ENCODE measurements around the gene AP2A1. TPM values are rescaled to one million over a fixed set of nuclear protein-coding genes. Genes with fewer than 3 reads are reported as not detected.

The AP2A1 gene
- total and polyA plus RNA-seq, 2 experiments from 2014 or later, result 64.9 to 124 TPM

- H3K9ac ChIP-seq, result peak overlapping the region; percentile 64
- TF ChIP-seq EZH2 (IDR thresholded peaks at IDR 0.05; ENCODE audit: insufficient read depth, poor library complexity, severe bottlenecking), result no peak
- no peak for TF ChIP-seq EZH2phosphoT487 (IDR thresholded peaks at IDR 0.05; ENCODE audit: insufficient read depth, low read depth)
- peak overlapping the region; percentile 53 for H3K27ac ChIP-seq
- H3K4me3 ChIP-seq, result peak overlapping the region; percentile 39
- no peaks in the 10 kb centered on the region for H3K27me3 ChIP-seq (replicated peaks; ENCODE audit: insufficient read depth)
- in situ Hi-C loops (cut with MboI), result no loop called here
- 9 to 10% methylated on average over 23 of the region's 23 CpGs for WGBS, 2 experiments (ENCODE audit: low coverage in 1 of 2, low lambda C conversion rate in 2 of 2, missing lambda C conversion rate in 2 of 2)
- no peaks in the 10 kb centered on the region for H3K36me3 ChIP-seq (ENCODE audit: low read depth)
- H2AFZ ChIP-seq, result peak overlapping the region; percentile 69
- H4K20me1 ChIP-seq (ENCODE audit: insufficient read depth), result no peaks in the 10 kb centered on the region
- no peaks in the 10 kb centered on the region for H3K79me2 ChIP-seq (ENCODE audit: insufficient read depth)
- peak overlapping the region; percentile 74 for H3K4me2 ChIP-seq (ENCODE audit: unreplicated experiment)
- no peaks in the 10 kb centered on the region for H3K9me2 ChIP-seq (ENCODE audit: insufficient read depth)
- peak; percentile 91 for DNase-seq
- peaks cover 22% of the 10 kb centered on the region for H3K4me1 ChIP-seq (ENCODE audit: insufficient read depth)
- no peaks in the 10 kb centered on the region for H3K9me3 ChIP-seq (ENCODE audit: low read depth)
- H3F3A ChIP-seq (ENCODE audit: insufficient read depth), result peaks cover 13% of the 10 kb centered on the region; the same call in 1 of the 2 replicates
Measured at GRCh38 chr19:49727217-49728030, 39.4 kb upstream of the AP2A1 start.

DNA sequence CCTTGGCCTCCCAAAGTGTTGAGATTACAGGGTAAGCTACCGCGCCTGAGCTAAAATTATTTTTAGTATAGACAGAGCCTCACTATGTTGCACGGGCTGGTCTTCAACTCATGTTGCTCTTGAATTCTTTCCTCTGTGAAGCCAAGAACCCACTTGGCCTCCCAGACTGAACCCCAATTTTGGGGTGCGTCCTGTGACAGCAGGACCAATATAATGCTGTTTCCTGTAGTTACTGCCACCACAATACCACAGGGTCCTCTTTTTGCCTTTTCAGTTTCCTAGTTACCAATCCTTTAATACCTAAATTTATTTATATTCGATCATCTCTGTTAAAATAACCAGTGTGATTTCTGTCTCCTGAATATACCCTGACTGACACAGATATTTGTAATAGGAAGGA is 36.6 kb upstream of the AP2A1 start:
- Histone ChIP-seq H3K9me2 (ENCODE audit: insufficient read depth) (no peaks in the 10 kb centered on the region), H3K4me1 (ENCODE audit: insufficient read depth) (peaks cover 13% of the 10 kb centered on the region), H3K27ac (no peak overlapping the region), H2AFZ (no peak overlapping the region), H3K9ac (no peak overlapping the region), H3K36me3 (ENCODE audit: low read depth) (no peaks in the 10 kb centered on the region), H3F3A (ENCODE audit: insufficient read depth) (peaks cover 13% of the 10 kb centered on the region; the same call in 1 of the 2 replicates), H3K9me3 (ENCODE audit: low read depth) (no peaks in the 10 kb centered on the region), H4K20me1 (ENCODE audit: insufficient read depth) (no peaks in the 10 kb centered on the region), H3K4me3 (no peak overlapping the region), H3K27me3 (replicated peaks; ENCODE audit: insufficient read depth) (no peaks in the 10 kb centered on the region), H3K79me2 (ENCODE audit: insufficient read depth) (no peaks in the 10 kb centered on the region), H3K4me2 (ENCODE audit: unreplicated experiment) (no peak overlapping the region)
- DNase-seq, result no peak
- TF ChIP-seq EZH2 (IDR thresholded peaks at IDR 0.05; ENCODE audit: insufficient read depth, poor library complexity, severe bottlenecking) (no peak), EZH2phosphoT487 (IDR thresholded peaks at IDR 0.05; ENCODE audit: insufficient read depth, low read depth) (no peak)
- in situ Hi-C loops (cut with MboI), result no loop called here
- 83 to 88% methylated on average over 5 of the region's 5 CpGs for WGBS, 2 experiments (ENCODE audit: low coverage in 1 of 2, low lambda C conversion rate in 2 of 2, missing lambda C conversion rate in 2 of 2)

GRCh38 chr19:49738268-49738667 is 28.5 kb upstream of the AP2A1 start:
- Histone ChIP-seq H4K20me1 (ENCODE audit: insufficient read depth) (no peaks in the 10 kb centered on the region), H3K4me1 (ENCODE audit: insufficient read depth) (no peaks in the 10 kb centered on the region), H3K4me3 (no peak overlapping the region), H3K9me3 (ENCODE audit: low read depth) (no peaks in the 10 kb centered on the region), H3F3A (ENCODE audit: insufficient read depth) (no peaks in the 10 kb centered on the region), H3K9me2 (ENCODE audit: insufficient read depth) (no peaks in the 10 kb centered on the region), H3K27me3 (replicated peaks; ENCODE audit: insufficient read depth) (no peaks in the 10 kb centered on the region), H3K27ac (no peak overlapping the region), H3K4me2 (ENCODE audit: unreplicated experiment) (no peak overlapping the region), H3K9ac (no peak overlapping the region), H3K79me2 (ENCODE audit: insufficient read depth) (no peaks in the 10 kb centered on the region), H3K36me3 (ENCODE audit: low read depth) (no peaks in the 10 kb centered on the region), H2AFZ (no peak overlapping the region)
- TF ChIP-seq EZH2 (IDR thresholded peaks at IDR 0.05; ENCODE audit: insufficient read depth, poor library complexity, severe bottlenecking) (no peak), EZH2phosphoT487 (IDR thresholded peaks at IDR 0.05; ENCODE audit: insufficient read depth, low read depth) (no peak)
- DNase-seq, result no peak
- WGBS, 2 experiments (ENCODE audit: low coverage in 1 of 2, low lambda C conversion rate in 2 of 2, missing lambda C conversion rate in 2 of 2), result 80 to 85% methylated on average over 4 of the region's 4 CpGs
- in situ Hi-C loops (cut with MboI), result no loop called here

- in situ Hi-C loops (cut with MboI), result no loop called here
Measured at GRCh38 chr19:49739098-49739497, 27.7 kb upstream of the AP2A1 start.

More at GRCh38 chr19:49739098-49739497, 27.7 kb upstream of the AP2A1 start:
- WGBS, 2 experiments (ENCODE audit: low coverage in 1 of 2, low lambda C conversion rate in 2 of 2, missing lambda C conversion rate in 2 of 2), result 64 to 79% methylated on average over 1 of the region's 1 CpG
- Histone ChIP-seq H2AFZ (no peak overlapping the region), H3K36me3 (ENCODE audit: low read depth) (no peaks in the 10 kb centered on the region), H3K27me3 (replicated peaks; ENCODE audit: insufficient read depth) (no peaks in the 10 kb centered on the region), H3K9me3 (ENCODE audit: low read depth) (no peaks in the 10 kb centered on the region), H3K27ac (no peak overlapping the region), H3K9me2 (ENCODE audit: insufficient read depth) (no peaks in the 10 kb centered on the region), H3K4me2 (ENCODE audit: unreplicated experiment) (no peak overlapping the region), H4K20me1 (ENCODE audit: insufficient read depth) (no peaks in the 10 kb centered on the region), H3K4me3 (no peak overlapping the region), H3K9ac (no peak overlapping the region), H3F3A (ENCODE audit: insufficient read depth) (no peaks in the 10 kb centered on the region), H3K79me2 (ENCODE audit: insufficient read depth) (no peaks in the 10 kb centered on the region), H3K4me1 (ENCODE audit: insufficient read depth) (no peaks in the 10 kb centered on the region)
- DNase-seq, result no peak
- no peak for TF ChIP-seq EZH2phosphoT487 (IDR thresholded peaks at IDR 0.05; ENCODE audit: insufficient read depth, low read depth)
- TF ChIP-seq EZH2 (IDR thresholded peaks at IDR 0.05; ENCODE audit: insufficient read depth, poor library complexity, severe bottlenecking), result no peak
